Measurements from ENCODE around the gene ITGAD. TPM values are rescaled to one million over a fixed set of nuclear protein-coding genes. Genes with fewer than 3 reads are reported as not detected.
"Not testable (repeated sequence)": the region's sequence is repeated elsewhere in the genome, so short reads cannot be mapped to it uniquely, and the experiment has no call there.

Gene ITGAD
- total RNA-seq, 1 experiment from 2014 or later = 0.06 TPM

DNA sequence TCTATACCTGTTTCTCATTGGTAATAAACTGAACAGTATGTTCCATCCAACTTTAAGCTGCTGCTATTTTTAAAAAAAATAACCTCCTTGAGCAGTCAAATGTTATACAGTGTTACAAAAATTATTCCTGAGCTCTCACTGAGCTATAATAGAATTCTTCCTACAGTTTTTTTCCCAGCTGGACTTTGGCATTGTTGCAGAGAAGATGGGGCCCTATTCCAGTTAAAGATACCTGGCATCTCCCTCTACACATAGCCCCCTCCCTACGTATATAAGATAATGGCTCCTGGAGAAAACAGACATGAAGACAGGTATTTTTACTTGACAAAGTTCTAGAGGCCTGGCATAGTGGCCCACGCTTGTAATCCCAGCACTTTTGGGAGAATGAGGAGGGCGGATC lies 36.7 kb downstream of the ITGAD start:
- DNase-seq (ENCODE audit: low read depth) = no peak

DNA sequence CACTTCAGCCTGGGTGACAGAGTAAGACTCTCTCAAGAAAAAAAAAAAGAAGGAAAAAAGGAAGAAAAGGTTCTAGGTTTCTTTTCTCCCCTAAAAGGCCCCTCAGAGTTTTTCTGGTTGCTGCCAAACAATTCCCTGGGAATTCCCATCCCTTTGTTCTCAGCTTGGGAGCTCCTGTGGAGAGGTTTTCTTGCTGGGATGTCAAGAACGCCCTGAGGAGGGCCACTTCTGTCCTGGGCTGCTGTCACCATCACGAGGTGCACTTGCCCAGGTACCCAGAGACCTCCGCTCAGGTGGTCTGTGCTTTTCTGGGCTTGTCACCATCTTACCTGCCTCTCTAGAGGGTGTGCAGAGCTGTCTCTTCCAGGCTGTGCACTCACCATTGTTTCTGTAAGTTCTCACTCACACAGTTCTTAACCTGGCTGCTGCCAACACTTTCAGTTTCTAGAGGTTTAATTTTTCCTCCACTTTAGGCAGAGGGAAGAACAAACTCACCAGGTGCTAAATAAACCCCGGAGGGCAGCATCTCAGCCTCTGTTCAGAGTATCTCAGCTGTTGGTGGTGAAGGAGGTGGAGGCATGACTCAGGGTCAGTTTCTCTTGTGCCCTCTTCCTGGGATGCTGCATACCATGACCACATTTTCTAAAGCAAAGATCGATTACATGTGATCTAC lies 37.4 kb downstream of the ITGAD start:
- no peak for DNase-seq (ENCODE audit: low read depth)

DNA sequence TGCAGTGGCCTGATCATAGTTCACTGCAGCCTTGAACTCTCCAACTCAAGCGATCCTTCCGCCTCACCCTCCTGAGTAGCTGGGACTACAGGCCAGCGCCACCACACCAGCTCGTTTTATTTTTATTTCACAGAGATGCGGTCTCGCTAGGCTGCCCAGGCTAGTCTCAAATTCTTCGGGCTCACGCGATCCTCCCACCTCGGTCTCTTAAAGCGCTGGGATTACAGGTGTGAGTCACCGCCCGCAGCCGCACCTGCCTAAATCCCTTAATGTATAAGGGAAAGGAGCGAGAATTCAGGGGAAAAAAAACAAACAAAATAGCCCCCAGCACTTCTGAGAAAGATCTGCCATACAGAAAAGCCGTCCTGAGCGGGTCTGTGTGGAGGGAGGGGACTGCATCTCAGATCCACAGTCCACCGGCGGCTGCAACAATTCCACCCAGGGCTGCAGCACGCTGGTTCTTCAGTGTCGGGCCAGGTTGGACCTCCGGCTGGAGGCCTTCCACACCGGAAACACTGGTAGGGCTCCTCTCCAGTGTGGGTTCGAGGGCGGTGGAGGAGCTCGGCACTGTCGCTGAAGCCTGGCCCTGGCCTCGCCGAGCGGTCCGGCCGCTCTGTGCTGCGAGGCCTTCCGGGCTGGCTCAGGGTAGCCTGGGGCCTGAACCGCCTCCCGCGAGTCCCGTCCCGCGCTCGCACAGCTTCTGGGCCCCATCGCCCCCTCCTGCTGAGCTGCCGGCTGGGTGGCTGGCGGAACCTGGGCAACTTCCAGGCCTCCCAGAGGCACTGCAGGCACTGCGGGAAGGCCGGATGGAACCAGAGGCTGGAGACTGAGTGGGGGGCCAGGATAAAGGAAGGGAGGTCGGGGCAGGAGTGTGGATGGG lies 42.4 kb downstream of the ITGAD start:
- no peak for DNase-seq (ENCODE audit: low read depth)

DNA sequence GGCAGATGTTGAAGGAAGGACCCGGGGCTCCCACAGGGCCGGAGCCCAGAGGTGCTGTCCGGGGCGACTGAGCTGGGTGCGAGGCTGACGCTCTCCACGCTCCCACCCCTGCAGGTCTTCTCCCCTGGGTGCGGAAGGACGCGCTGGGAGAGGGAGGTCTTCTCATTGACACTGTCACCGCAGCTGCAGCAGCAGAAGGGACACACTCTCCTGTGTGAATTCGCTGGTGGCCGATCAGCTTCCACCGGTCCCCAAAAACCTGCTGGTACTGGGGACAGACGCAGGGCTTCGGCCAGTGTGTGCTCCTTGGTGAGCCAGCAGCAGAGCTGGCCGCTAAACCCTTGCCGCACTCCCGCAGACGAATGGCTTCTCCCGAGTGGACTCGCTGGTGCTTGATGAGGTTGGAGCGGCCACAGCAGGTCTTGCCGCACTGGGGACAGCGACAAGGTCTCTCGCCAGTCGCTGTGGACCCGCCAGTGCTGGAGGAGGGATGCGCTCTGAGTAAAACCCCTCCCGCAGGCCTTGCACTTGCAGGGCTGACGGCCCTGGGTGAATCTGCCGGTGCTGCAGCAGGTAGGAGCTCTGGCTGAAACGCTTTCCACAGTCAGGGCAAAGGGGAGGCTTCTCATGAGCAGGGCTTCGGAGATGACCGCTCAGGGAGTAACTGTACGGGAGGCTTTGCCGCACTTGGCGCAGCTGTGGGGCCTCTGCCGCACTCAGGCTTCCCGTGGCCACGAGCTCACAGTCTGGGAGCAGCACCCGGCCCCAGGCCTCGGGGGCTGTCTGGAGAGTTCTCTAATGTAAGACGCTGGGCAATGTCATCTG lies 43.3 kb downstream of the ITGAD start:
- no peak for DNase-seq (ENCODE audit: low read depth)

GRCh38 chr16:31438414-31438813 lies 45.3 kb downstream of the ITGAD start:
- DNase-seq (ENCODE audit: low read depth) = no peak

DNA sequence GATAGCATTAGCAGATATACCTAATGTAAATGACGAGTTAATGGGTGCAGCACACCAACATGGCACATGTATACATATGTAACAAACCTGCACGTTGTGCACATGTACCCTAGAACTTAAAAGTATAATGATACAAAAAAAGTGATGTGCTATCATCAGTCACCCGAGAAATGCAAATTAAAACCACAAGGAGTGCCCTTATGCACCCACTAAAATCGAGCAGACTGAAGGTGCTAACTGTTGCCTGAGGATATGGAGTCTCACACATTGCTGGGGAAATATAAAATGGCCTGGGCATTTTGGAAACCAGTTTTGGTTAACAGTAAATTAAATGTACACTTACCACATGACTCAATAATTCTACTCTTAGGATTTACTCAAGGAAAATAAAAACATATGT lies 45.9 kb downstream of the ITGAD start:
- DNase-seq (ENCODE audit: low read depth) = not testable (repeated sequence)

DNA sequence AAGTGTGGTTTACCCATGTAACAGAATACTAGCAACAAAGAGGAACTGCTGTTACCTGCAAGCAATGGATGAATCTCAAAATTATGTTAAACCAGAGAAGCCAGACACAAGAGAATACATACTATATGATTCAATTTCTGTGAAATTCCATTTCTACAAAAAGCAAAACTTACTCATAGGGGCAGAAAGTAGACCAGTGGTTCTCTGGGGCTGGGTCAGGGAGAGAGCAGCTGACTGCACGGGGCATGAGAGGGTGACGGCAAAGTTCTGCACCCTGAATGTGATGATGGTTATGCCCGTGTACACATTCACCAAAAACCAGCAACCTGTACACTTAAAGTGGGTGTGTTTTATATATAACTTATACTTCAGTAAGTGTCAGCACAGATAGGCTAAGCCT lies 46.4 kb downstream of the ITGAD start:
- DNase-seq (ENCODE audit: low read depth) = no peak

DNA sequence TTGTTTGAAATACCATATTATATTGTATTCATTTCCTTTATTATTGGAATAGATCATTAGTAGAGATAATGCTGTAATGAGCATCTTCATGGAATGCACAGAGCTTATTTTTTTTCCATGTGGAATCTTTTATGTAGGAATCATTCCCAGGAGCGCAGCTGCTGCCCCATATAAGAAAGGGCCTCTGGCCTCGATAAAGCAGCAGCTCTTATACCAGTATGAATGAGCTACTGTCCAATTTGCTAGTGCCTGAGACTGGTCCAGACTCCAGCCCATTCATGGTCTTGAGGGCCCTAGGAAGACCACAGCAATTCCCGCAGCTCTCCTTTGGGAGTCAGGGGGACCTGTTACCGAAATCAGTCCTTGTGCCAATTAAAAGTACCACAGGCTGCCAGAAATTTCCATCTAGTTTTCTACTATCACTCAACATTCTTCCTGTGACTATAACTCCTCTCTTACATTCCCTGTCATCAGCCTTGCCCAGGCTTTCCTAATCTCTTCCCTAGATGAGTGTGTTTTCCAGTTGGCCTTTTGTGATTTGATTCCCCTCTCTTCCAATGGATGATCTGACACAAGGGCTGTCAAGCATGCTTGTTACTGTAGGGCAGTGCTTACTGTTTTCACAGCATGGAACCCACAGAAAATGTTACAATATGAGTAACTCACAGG lies 47.5 kb downstream of the ITGAD start:
- no peak for DNase-seq (ENCODE audit: low read depth)

- no peak for DNase-seq (ENCODE audit: low read depth)
Measured at GRCh38 chr16:31441956-31442355, 48.8 kb downstream of the ITGAD start.

DNA sequence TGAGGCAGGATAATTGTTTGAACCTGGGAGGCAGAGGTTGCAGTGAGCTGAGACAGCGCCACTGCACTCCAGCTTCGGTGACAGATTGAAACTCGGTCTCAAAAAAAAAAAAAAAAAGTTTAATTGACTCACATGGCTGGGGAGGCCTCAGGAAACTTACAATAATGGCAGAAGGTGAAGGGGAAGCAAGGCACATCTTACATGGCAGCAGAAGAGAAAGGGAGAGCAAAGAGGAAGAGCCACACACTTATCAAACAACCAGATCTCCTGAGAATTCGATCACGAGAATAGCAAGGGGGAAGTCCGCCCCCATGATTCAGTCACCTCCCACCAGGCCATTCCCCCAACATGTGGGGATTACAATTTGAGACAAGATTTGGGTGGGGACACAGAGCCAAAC lies 52.8 kb downstream of the ITGAD start:
- DNase-seq (ENCODE audit: low read depth) = not testable (repeated sequence)

DNA sequence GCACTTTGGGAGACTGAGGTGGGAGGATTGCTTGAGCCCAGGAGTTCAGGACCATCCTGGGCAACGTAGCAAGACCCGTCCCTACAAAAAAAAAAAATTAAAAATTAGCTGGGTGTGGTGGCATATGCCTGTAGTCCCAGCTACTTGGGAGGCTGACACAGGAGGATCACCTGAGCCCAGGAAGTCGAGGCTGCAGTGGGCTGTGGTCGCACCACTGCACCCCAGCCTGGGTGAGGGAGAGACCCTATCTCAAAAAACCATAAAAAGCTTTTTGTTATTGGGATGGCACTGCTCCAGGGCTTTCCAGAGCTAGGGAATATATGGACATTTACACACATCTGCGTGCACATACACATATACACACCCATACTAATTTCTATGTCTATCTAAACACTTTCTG lies 58.1 kb downstream of the ITGAD start:
- DNase-seq (ENCODE audit: low read depth) = no peak

DNA sequence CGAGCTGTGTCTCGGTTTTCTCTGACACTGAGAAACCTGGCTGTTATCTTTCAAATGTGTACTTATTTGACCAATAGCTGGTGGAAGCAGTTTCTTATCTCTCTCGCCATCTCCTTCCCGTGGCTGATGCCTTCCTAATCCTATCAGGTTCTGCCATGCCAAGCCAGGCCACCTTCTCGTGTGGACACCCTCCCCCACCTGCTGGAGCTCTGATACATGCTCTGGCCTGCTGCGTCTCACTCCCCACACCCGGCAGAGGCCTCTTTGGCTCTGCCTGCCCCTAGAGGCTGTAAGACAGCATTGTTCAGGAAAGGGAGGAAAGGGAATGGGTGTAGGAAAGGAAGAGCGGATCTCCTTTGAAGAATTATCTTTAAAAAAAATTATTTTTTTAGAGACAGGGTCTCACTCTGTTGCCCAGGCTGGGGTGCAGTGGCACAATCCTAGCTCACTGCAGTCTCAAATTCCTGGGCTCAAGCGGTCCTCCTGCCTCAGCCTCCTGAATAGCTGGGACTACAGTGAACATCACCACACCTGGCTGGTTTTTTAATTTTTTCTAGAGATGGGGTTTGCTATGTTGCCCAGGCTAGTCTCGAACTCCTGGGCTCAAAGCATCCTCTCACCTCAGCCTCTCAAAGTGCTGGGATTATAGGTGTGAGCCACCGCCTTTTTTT lies 58.7 kb downstream of the ITGAD start:
- DNase-seq (ENCODE audit: low read depth) = peak; percentile 62

DNA sequence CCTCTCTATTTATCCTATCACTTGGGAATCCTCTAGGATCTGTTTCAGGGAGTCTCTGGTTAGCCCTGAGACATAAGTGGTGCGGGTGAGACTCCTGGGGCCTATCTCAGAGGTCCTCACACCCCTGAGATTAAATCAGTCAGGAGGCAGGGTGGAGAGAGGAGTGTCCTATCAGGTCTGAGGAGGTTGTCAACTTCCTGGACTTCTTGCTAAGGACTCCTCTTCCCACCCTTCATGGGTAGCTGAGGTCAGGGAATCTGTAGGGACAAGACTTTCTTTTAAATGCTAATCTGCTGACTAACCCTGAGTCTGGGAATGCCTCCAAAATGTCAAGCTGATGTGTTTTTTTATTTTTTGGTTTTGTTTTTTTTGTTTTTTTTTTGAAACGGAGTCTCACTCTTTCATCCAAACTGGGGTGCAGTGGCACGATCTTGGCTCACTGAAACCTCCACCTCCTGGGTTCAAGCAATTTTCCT lies 59.5 kb downstream of the ITGAD start:
- peak; percentile 74 for DNase-seq (ENCODE audit: low read depth)

- peak; percentile 36 for DNase-seq (ENCODE audit: low read depth)
Measured at GRCh38 chr16:31453255-31454204, 60.4 kb downstream of the ITGAD start.

GRCh38 chr16:31455601-31456314 lies 62.6 kb downstream of the ITGAD start:
- DNase-seq (ENCODE audit: low read depth) = no peak

DNA sequence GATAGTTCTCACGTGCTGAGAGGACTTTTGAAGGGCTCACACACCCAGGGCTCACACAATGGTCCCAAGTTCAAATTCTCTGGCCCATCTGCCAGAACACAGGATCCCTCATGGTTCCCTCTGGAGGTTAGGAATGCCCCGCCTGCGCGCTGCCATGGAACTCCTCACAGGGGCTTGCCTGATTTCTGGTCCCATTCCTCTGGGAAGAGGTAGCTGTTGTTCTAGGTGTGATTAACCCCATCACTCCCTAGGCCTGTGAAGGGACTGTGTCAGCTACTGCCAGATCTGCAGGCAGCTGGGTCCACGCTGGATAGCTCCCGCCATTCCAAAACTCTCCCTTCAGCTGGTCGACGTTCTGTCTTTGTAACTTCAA lies 63.8 kb downstream of the ITGAD start:
- no peak for DNase-seq (ENCODE audit: low read depth)

DNA sequence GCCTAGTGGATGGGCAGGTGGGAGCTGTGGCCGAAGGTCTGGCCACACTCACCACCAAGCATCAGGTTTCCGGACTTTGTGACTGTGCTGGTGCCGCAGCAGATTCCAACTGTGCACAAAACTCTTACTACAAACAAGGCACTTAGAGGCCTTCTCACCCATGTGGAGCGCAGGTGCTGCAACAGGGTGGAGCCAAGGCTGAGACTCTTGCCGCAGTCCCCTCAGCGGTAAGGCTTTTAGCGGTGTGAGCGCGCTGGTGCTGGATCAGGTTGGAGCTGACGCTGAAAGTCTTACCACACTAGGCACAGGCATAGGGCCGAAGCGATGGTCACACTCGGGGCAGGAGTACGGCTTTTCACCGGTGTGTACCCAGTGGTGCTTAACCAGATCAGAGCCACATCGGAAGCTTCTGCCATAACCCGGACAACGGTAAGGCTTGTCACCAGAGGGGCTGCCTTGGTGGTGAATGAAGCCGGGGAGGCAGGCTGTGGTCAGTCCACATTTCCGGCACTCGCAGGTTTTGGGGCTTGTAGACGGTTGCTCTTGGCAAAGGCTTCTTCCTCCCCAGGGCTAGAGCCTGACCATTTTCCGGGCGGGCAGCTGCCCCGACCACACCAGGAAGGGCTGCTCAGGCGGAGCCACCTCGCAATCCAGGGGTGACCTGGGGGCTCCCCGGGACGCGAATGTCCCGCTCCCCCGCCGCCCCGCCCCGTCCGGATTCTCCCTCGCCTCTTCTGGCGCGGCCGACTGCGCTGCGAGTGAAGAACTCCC lies 65.1 kb downstream of the ITGAD start:
- DNase-seq (ENCODE audit: low read depth) = peak; percentile 60

Measured in Daoy (cell line).